Sigmoid colon (tissue), 4 donors: ENCODE results near the gene PLAAT4.

Experiments used
- EP300 ChIP-seq, 4 donors: sonication (generic); formaldehyde crosslinking; IDR thresholded peaks; one replicate each; pipeline ENCODE4 v1.6.1; 2017; ENCODE audit warnings: antibody characterized with exemption in 4 of 4
- TF ChIP-seq, protein P1 (sequence below), 4 experiments: fragments of 450-650 bp in 3 of 4; fragments of 200-600 bp in 1 of 4; IDR thresholded peaks; one replicate each; pipeline ENCODE4 v1.5.1; 2016 to 2019; ENCODE audit warnings: antibody characterized with exemption in 4 of 4, mild to moderate bottlenecking in 3 of 4, moderate library complexity in 2 of 4

DNA sequence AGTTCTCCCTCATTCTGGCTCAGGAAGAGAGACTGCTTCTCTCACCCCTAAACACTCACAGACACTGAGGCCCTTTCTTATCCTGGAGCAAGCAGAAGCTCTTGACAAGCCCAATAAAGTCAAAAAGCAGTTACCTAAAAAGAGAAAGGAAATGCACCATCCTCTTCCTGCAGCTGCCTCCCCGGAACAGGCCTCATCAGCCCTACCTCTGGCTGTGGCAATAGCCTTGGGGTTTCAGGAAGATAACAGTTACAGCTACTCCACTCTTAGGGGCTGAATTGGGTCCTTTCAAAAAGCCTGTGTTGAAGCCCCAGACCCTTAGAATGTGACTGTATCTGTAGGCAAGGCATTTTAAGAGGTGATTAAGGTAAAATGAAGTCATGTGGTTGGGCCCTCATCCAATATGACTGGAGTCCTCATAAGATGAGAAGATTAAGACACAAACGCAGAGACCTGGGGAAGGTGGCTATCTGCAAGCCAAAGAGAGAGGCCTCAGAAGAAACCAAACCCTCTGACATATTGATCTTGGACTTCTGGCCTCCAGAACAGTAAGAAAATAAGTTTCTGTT is 34.3 kb upstream of the PLAAT4 start:
- TF ChIP-seq, protein P1, sequence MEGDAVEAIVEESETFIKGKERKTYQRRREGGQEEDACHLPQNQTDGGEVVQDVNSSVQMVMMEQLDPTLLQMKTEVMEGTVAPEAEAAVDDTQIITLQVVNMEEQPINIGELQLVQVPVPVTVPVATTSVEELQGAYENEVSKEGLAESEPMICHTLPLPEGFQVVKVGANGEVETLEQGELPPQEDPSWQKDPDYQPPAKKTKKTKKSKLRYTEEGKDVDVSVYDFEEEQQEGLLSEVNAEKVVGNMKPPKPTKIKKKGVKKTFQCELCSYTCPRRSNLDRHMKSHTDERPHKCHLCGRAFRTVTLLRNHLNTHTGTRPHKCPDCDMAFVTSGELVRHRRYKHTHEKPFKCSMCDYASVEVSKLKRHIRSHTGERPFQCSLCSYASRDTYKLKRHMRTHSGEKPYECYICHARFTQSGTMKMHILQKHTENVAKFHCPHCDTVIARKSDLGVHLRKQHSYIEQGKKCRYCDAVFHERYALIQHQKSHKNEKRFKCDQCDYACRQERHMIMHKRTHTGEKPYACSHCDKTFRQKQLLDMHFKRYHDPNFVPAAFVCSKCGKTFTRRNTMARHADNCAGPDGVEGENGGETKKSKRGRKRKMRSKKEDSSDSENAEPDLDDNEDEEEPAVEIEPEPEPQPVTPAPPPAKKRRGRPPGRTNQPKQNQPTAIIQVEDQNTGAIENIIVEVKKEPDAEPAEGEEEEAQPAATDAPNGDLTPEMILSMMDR (IDR thresholded peaks at IDR 0.05): no peak
- no peak for TF ChIP-seq EP300 (IDR thresholded peaks at IDR 0.05)
